Measurements from ENCODE around the gene THEM4. TPM values are rescaled to one million over a fixed set of nuclear protein-coding genes. Genes with fewer than 3 reads are reported as not detected.

Gene THEM4
- total RNA-seq, 1 experiment from 2014 or later: 10.9 TPM

- H3K9me3 Mint-ChIP-seq: no peaks in the 10 kb centered on the region
- H3K27me3 Mint-ChIP-seq (ENCODE audit: low read depth): peaks cover 36% of the 10 kb centered on the region
- ATAC-seq: no peak
- H3K4me3 Mint-ChIP-seq: peak overlapping the region; percentile 77
- TF ChIP-seq NR2C2 (CRISPR knock-in tag; IDR thresholded peaks at IDR 0.05) (no peak), ZNF425 (CRISPR knock-in tag; conservative IDR thresholded peaks at IDR 0.05) (no peak), FOXK1 (CRISPR knock-in tag; IDR thresholded peaks at IDR 0.05) (no peak), GRHL2 (CRISPR knock-in tag; IDR thresholded peaks at IDR 0.05; ENCODE audit: insufficient replicate concordance, severe bottlenecking) (no peak), STAT6 (CRISPR knock-in tag; conservative IDR thresholded peaks at IDR 0.05; ENCODE audit: low read depth) (no peak), AFF4 (CRISPR knock-in tag; IDR thresholded peaks at IDR 0.05; ENCODE audit: borderline replicate concordance) (no peak), E2F5 (CRISPR knock-in tag; IDR thresholded peaks at IDR 0.05) (no peak), MAX (CRISPR knock-in tag; IDR thresholded peaks at IDR 0.05) (no peak)
- ChIA-PET POLR2A (interaction anchor here (1.3 kb wide), 1 partner anchor 9 kb away, joined by 5 read pairs; no protein-coding TSS in a partner anchor), CTCF (interaction anchor here (0.5 to 3.1 kb wide), 51 partner anchors 9 to 392 kb away, joined by 3 to 24 read pairs (median 4); partner anchors contain the start of genes CELF3, CGN, MRPL9 and RIIAD1)
- H3K4me1 Mint-ChIP-seq: peaks cover 28% of the 10 kb centered on the region
- peaks cover 3% of the 10 kb centered on the region; the same call in 1 of the 2 replicates for H3K36me3 Mint-ChIP-seq
- no peak for DNase-seq (ENCODE audit: low spot score)
- no peak overlapping the region for H3K27ac Mint-ChIP-seq
Observed at GRCh38 chr1:151837197-151837596, 72.1 kb downstream of the THEM4 start.

- H3K36me3 Mint-ChIP-seq: no peaks in the 10 kb centered on the region
Observed at GRCh38 chr1:151835596-151835995, 73.7 kb downstream of the THEM4 start.

More at GRCh38 chr1:151835596-151835995, 73.7 kb downstream of the THEM4 start:
- Mint-ChIP-seq H3K4me3 (no peak overlapping the region), H3K4me1 (peaks cover 32% of the 10 kb centered on the region), H3K9me3 (no peaks in the 10 kb centered on the region), H3K27ac (no peak overlapping the region), H3K27me3 (ENCODE audit: low read depth) (peaks cover 26% of the 10 kb centered on the region)
- DNase-seq (ENCODE audit: low spot score) (no peak), ATAC-seq (no peak)
- ChIA-PET POLR2A (no interaction called here), CTCF (interaction anchor here (0.9 to 3.1 kb wide), 13 partner anchors 10 to 300 kb away, joined by 3 to 24 read pairs (median 13); partner anchors contain the start of genes CELF3, MRPL9, RIIAD1 and TDRKH)
- TF ChIP-seq USF2 (CRISPR knock-in tag; IDR thresholded peaks at IDR 0.05): no peak

Measured in WTC11 (cell line).